COLO829 (cell line): ENCODE data around the gene DNAI2.
"Not testable (repeated sequence)": the region's sequence is repeated elsewhere in the genome, so short reads cannot be mapped to it uniquely, and the experiment has no call there.

ENCODE experiments used
- DNase-seq: peaks from one replicate; pipeline ENCODE4 v3.0.0; 2012; ENCODE audit warnings: low spot score

The DNAI2 gene

GRCh38 chr17:74276051-74276476, 2.0 kb downstream of the DNAI2 start:
- DNase-seq, result peak; percentile 40

- DNase-seq, result peak; percentile 42
Measured at GRCh38 chr17:74276541-74277009, 2.5 kb downstream of the DNAI2 start.

GRCh38 chr17:74277935-74278334, 3.9 kb downstream of the DNAI2 start:
- DNase-seq, result no peak

GRCh38 chr17:74279617-74280016, 5.6 kb downstream of the DNAI2 start:
- DNase-seq, result not testable (repeated sequence)

DNA sequence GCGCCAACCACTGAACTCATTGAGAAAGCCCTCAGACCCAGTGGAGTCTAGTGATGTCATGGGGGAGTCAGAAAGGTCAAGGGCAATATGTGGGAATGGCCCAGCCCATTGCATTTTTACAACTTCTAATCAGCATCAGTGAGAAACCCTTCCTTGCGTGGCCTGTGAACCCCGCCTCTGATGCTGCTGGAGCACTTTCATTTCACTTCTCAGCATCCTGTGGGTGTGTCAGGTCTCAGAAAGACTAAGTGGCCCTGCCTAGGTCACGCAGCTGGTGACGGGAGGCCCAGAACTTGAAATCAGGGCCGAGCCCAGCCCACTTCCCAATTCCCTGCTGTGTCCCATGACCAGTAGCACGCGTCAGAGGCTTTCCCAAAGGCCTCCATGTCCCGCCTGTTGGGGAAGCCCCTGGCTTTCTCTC, 6.1 kb downstream of the DNAI2 start:
- DNase-seq, result no peak

GRCh38 chr17:74281799-74282198, 7.8 kb downstream of the DNAI2 start:
- no peak for DNase-seq

DNA sequence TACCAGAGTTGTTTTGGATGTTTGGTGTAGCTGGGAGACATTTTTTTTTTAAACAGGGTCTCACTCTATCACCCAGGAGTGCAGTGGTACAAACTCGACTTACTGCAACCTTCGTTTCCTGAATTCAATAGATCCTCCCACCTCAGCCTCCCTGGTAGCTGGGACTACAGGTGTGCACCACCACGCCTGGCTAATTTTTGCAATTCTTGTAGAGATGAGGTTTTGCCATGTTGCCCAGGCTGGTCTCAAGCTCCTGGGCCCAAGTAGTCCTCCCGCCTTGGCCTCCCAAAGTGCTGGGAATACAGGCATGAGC, 8.2 kb downstream of the DNAI2 start:
- not testable (repeated sequence) for DNase-seq

- DNase-seq, result peak; percentile 68
Measured at GRCh38 chr17:74282587-74283370, 8.7 kb downstream of the DNAI2 start.

- no peak for DNase-seq
Measured at GRCh38 chr17:74283371-74283673, 9.3 kb downstream of the DNAI2 start.

- DNase-seq, result no peak
Measured at GRCh38 chr17:74287031-74287602, 13.1 kb downstream of the DNAI2 start.

DNA sequence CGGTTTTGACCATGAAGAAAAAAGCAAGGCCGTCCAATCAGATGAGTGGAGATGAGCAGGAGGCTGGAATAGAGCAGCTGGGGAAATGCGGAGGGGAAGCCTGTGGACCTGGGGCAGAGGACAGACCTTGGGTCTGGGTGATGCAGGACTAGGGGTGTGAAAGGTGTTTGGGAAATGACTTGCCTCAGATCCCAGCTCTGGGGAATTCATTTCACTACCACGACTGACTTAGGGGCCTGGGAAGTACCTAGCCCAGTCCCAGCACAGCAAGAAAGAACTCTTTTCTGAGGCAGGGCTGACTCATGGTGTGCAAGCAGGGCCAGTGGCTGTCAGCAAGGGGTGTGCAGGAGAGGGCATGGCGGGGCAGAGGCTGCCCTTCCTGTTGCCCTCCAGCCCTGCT, 14.8 kb downstream of the DNAI2 start:
- DNase-seq, result no peak

DNA sequence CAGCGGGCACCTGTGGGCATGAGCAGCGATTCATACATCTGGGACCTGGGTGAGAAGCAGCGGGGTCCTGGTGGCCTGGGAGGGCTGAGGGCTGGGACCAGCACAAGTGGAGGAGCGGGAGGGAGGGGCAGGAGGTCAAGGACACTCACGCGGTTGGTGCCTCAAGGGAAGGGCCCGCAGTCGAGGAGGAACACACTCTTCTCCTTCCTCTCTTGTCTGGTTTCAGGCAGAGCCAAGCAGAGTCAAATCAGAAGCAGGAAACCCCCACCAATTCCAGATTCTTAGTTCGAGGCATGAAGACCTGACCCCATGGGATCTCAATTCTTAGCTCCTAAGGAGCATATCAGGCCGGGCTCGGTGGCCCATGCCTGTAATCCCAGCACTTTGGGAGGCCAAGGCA, 15.7 kb downstream of the DNAI2 start:
- DNase-seq, result no peak

GRCh38 chr17:74290340-74290739, 16.3 kb downstream of the DNAI2 start:
- DNase-seq, result no peak

GRCh38 chr17:74292495-74292894, 18.5 kb downstream of the DNAI2 start:
- DNase-seq, result no peak

- DNase-seq, result no peak
Measured at GRCh38 chr17:74295625-74296547, 21.9 kb downstream of the DNAI2 start.

GRCh38 chr17:74296548-74296936, 22.5 kb downstream of the DNAI2 start:
- DNase-seq, result peak; percentile 45

DNA sequence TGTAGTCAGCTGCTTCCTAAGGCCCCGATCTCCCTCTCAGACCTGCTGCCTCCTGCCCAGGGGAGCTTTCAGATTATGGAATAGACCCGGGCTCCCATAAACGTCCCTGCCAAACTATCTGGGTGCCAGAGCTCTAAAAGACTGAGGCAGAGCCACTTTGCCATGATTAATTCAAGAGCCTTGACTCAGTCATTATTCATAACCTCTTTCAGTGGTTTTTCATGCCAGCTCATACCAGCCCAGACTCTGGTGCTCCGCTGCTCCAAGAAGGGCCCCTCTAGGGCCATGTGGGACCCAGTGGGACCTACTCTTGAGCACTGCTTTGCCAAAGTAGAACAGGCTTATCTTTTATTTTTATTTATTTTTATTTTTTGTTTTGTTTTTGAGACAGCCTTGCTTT, 23.9 kb downstream of the DNAI2 start:
- DNase-seq, result no peak

GRCh38 chr17:74298778-74299177, 24.7 kb downstream of the DNAI2 start:
- DNase-seq, result no peak

- DNase-seq, result no peak
Measured at GRCh38 chr17:74299226-74300009, 25.4 kb downstream of the DNAI2 start.

- no peak for DNase-seq
Measured at GRCh38 chr17:74303305-74303704, 29.3 kb downstream of the DNAI2 start.

GRCh38 chr17:74304184-74304583, 30.1 kb downstream of the DNAI2 start:
- no peak for DNase-seq
